OCI-LY7 (cell line): ENCODE results near the gene CSN1S1.

Source experiments
- CTCF ChIP-seq: fragments of 200-600 bp; sonication (generic); conservative IDR thresholded peaks from 2 replicates; pipeline ENCODE4 v1.5.1; 2014; ENCODE audit warnings: mild to moderate bottlenecking, antibody characterized with exemption, low read length, moderate library complexity, mixed read lengths
- EZH2phosphoT487 ChIP-seq: fragments of 200-600 bp; sonication (generic); IDR thresholded peaks from 2 replicates; pipeline ENCODE4 v1.6.1; 2018; ENCODE audit warnings: low read depth, borderline replicate concordance, mild to moderate bottlenecking, mixed run types, antibody characterized with exemption, low read length, moderate library complexity, mixed read lengths

DNA sequence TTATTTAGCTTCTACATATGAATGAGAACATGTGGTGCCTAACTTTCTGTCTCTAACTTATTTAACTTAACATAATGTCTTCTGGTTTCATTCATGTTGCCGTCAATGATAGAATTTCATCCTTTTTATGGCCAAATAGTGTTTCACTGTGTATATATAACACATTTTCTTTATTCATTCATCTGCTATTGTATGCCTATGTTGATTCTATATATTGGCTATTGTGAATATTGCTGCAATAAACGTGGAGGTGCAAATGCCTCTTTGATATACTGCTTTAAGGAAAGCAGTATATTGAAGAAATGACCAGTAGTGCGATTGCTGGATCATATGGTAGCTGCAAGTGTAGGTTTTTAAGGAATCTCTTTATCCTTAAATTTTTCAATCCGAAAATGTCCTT, 10.0 kb upstream of the CSN1S1 start:
- TF ChIP-seq CTCF (no peak), EZH2phosphoT487 (no peak)
